Gastroesophageal sphincter (tissue), 3 donors: Measurements from ENCODE around the gene PDE8A.
"Not testable (repeated sequence)": the region's sequence is repeated elsewhere in the genome, so short reads cannot be mapped to it uniquely, and the experiment has no call there.

Source experiments
- CTCF ChIP-seq, 4 experiments: fragments of 200-600 bp in 2 of 4; fragments of 450-650 bp in 2 of 4; sonication (generic) in 1 of 4; IDR thresholded peaks; one replicate each; pipeline ENCODE4 v1.5.1; 2017 to 2019; ENCODE audit warnings: antibody characterized with exemption in 4 of 4, mild to moderate bottlenecking in 2 of 4, moderate library complexity in 2 of 4
- POLR2A ChIP-seq, 2 donors: fragments of 450-650 bp; IDR thresholded peaks; one replicate each; pipeline ENCODE4 v1.6.1; 2017; ENCODE audit warnings: antibody characterized with exemption in 2 of 2, mild to moderate bottlenecking in 2 of 2, moderate library complexity in 1 of 2

DNA sequence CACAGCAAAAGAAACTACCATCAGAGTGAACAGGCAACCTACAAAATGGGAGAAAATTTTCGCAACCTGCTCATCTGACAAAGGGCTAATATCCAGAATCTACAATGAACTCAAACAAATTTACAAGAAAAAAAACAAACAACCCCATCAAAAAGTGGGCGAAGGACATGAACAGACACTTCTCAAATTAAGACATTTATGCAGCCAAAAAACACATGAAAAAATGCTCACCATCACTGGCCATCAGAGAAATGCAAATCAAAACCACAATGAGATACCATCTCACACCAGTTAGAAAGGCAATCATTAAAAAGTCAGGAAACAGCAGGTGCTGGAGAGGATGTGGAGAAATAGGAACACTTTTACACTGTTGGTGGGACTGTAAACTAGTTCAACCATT lies 30.1 kb downstream of the PDE8A start:
- not testable (repeated sequence) for TF ChIP-seq CTCF, POLR2A (IDR thresholded peaks at IDR 0.05)
